Psoas muscle (tissue), 8 donors: ENCODE measurements around the gene XPNPEP2. TPM values are rescaled to one million over a fixed set of nuclear protein-coding genes. Genes with fewer than 3 reads are reported as not detected.

ENCODE experiments used
- ATAC-seq, 4 donors: fragments of 200-7000 bp; cut with Tn5 transposase; one replicate each; pipeline ENCODE4 v1.9.1; 2020; ENCODE audit warnings: moderate library complexity in 3 of 4, mild to moderate bottlenecking in 2 of 4
- DNase-seq, 2 donors: peaks; one replicate each; pipeline ENCODE4 v3.0.0-alpha.2; 2020
- H3K27ac ChIP-seq: fragments of 200-600 bp; one replicate; pipeline ENCODE4 v1.8.0; 2022
- H3K27me3 ChIP-seq, 3 donors: fragments of 200-600 bp in 1 of 3; one replicate each; pipeline versions ENCODE4 v1.6.1 to v1.8.0; 2013 to 2022; ENCODE audit warnings: low read length in 2 of 3, mild to moderate bottlenecking in 2 of 3, moderate library complexity in 1 of 3; ENCODE audit not compliant: insufficient read depth in 3 of 3
- H3K36me3 ChIP-seq, 2 donors: fragments of 200-600 bp in 1 of 2; one replicate each; pipeline versions ENCODE4 v1.6.1 to v1.8.0; 2013 to 2022; ENCODE audit warnings: low read depth in 1 of 2, mild to moderate bottlenecking in 1 of 2, moderate library complexity in 1 of 2; ENCODE audit not compliant: insufficient read depth in 1 of 2
- H3K4me1 ChIP-seq: fragments of 200-600 bp; one replicate; pipeline ENCODE4 v1.8.0; 2022
- H3K4me3 ChIP-seq: fragments of 200-600 bp; one replicate; pipeline ENCODE4 v1.8.0; 2022; ENCODE audit warnings: mild to moderate bottlenecking
- H3K9me3 ChIP-seq: fragments of 200-600 bp; one replicate; pipeline ENCODE4 v1.8.0; 2022
- CTCF ChIP-seq: fragments of 200-600 bp; IDR thresholded peaks from one replicate; pipeline ENCODE4 v1.8.0; 2022; ENCODE audit warnings: antibody characterized with exemption
- WGBS, 3 donors: extraction: QIAGEN DNeasy Blood & Tissue Kit; methylation state at CpG; one replicate each; pipeline versions ENCODE4 v1.1.6 to v1.1.7; 2013; 5-methylcytosine and 5-hydroxymethylcytosine counted together
- intact Hi-C, 2 donors: fragments of 100-400 bp; cut with DNase I; formaldehyde crosslinking; loops; one replicate each; pipeline versions ENCODE4 v1.11.0 to v1.14.2; 2022
- polyA plus RNA-seq, 3 donors: library from polyadenylated mRNA; stranded (reverse); fragments of 200-250 nt; gene quantifications; one replicate each; pipeline ENCODE4 v1.2.3, GENCODE V29; 2013
- total RNA-seq, 4 donors: library from RNA; stranded (reverse); fragmentation: NEBNext Ultra II Directional in 2 of 4; extraction: Animal tissue kit (Norgen Biotek cat#: 25700) in 2 of 4; gene quantifications; one replicate each; pipeline versions ENCODE4 v1.2.1 to v1.2.4, GENCODE V29; 2021 to 2023
- donor health status: healthy with polysubstance abuse.
- donor health status: DM: no; HTN: no; CAD: no; lungs with moderate emphysema.
- donor health status: Bipolar disorder and iron deficiency.
- donor health status: healthy.
- donor health status: DM: yes; HTN: yes; CAD: no.
- donor health status: DM: no; HTN: no; CAD: no.
- donor health status: DM: no; HTN: no; CAD: no.
- donor health status: DM: yes; HTN: yes; CAD: no.

XPNPEP2 gene
- total and polyA plus RNA-seq, 7 donors = 0.25 to 0.97 (median 0.44) TPM

- Histone ChIP-seq H3K27me3 (peaks cover 0 to 3% (median 0%) of the 10 kb centered on the region in 3 donors), H3K4me3 (no peak overlapping the region), H3K4me1 (no peaks in the 10 kb centered on the region), H3K27ac (no peak overlapping the region), H3K9me3 (no peaks in the 10 kb centered on the region), H3K36me3 (no peaks in the 10 kb centered on the region)
- WGBS, 3 donors = 74 to 88% (median 82%) methylated on average over 4 of the region's 4 CpGs
- DNase-seq (no peak), ATAC-seq (no peak)
- TF ChIP-seq CTCF = no peak
- intact Hi-C loops = no loop called here
Measured at GRCh38 chrX:129782706-129783105, 43.9 kb downstream of the XPNPEP2 start.

- H3K27me3 ChIP-seq = peaks cover 0 to 3% (median 0%) of the 10 kb centered on the region in 3 donors
- H3K27ac ChIP-seq = no peak overlapping the region
- no peak for ATAC-seq
- DNase-seq = no peak
- intact Hi-C loops = no loop called here
- H3K9me3 ChIP-seq = no peaks in the 10 kb centered on the region
- H3K4me1 ChIP-seq = no peaks in the 10 kb centered on the region
- 82 to 88% (median 84%) methylated on average over 10 to 11 of the region's 11 CpGs for WGBS, 3 donors
- TF ChIP-seq CTCF = no peak
- no peaks in the 10 kb centered on the region for H3K36me3 ChIP-seq
- no peak overlapping the region for H3K4me3 ChIP-seq
Measured at GRCh38 chrX:129783291-129783713, 44.5 kb downstream of the XPNPEP2 start.

- no peak for ATAC-seq
- intact Hi-C loops = no loop called here
- H3K9me3 ChIP-seq = no peaks in the 10 kb centered on the region
- no peak for TF ChIP-seq CTCF
- peaks cover 0 to 3% (median 0%) of the 10 kb centered on the region in 3 donors for H3K27me3 ChIP-seq
- H3K4me1 ChIP-seq = no peaks in the 10 kb centered on the region
- H3K4me3 ChIP-seq = no peak overlapping the region
- WGBS, 3 donors = 85 to 86% (median 86%) methylated on average over 7 of the region's 7 CpGs
- no peak overlapping the region for H3K27ac ChIP-seq
- no peaks in the 10 kb centered on the region for H3K36me3 ChIP-seq
- DNase-seq = no peak
Measured at GRCh38 chrX:129784371-129784770, 45.6 kb downstream of the XPNPEP2 start.

GRCh38 chrX:129785160-129785947 lies 46.6 kb downstream of the XPNPEP2 start:
- H3K4me1 ChIP-seq = no peaks in the 10 kb centered on the region
- no peak overlapping the region for H3K4me3 ChIP-seq
- no peak for TF ChIP-seq CTCF
- no peaks in the 10 kb centered on the region for H3K9me3 ChIP-seq
- no peak overlapping the region for H3K27ac ChIP-seq
- intact Hi-C loops = no loop called here
- peaks cover 0 to 3% (median 0%) of the 10 kb centered on the region in 3 donors for H3K27me3 ChIP-seq
- 64 to 75% (median 68%) methylated on average over 10 to 11 of the region's 11 CpGs for WGBS, 3 donors
- no peak for ATAC-seq
- DNase-seq = no peak
- H3K36me3 ChIP-seq = no peaks in the 10 kb centered on the region
